ENCODE data around the gene ARL13A.
"Not testable (repeated sequence)": the region's sequence is repeated elsewhere in the genome, so short reads cannot be mapped to it uniquely, and the experiment has no call there.

ARL13A gene

GRCh38 chrX:100969408-100969807 lies at the start of gene ARL13A:
ARL13A (plus strand) TSS chrX:100969708; CDS start chrX:100973690, 3,982 bp downstream.
- DNase-seq, result no peak

GRCh38 chrX:100924375-100924774 lies 45.1 kb upstream of the ARL13A start:
- no peak for DNase-seq

- no peak for DNase-seq
These were observed 43.1 kb upstream of the ARL13A start for GRCh38 chrX:100926453-100926852.

- DNase-seq, result peak in 1 of 14 donors; percentile 11
These were observed 40.6 kb upstream of the ARL13A start, which contains the start of gene XKRX for GRCh38 chrX:100928660-100929613. XKRX (minus strand) TSS chrX:100928917; CDS start chrX:100928304, 613 bp downstream.

- DNase-seq, result no peak
These were observed 38.1 kb upstream of the ARL13A start for GRCh38 chrX:100931218-100931924.

GRCh38 chrX:100931925-100932285 lies 37.6 kb upstream of the ARL13A start:
- DNase-seq, result no peak

GRCh38 chrX:100935767-100936166 lies 33.7 kb upstream of the ARL13A start:
- no peak for DNase-seq

- DNase-seq, result no peak
These were observed 30.2 kb upstream of the ARL13A start for GRCh38 chrX:100939333-100939732.

- no peak for DNase-seq
These were observed 24.9 kb upstream of the ARL13A start for GRCh38 chrX:100944601-100945000.

- DNase-seq, result no peak
These were observed 23.1 kb upstream of the ARL13A start for GRCh38 chrX:100946299-100946927.

- DNase-seq, result no peak
These were observed 21.0 kb upstream of the ARL13A start for GRCh38 chrX:100948557-100948956.

- DNase-seq, result no peak
These were observed 6.7 kb upstream of the ARL13A start for GRCh38 chrX:100962811-100963210.

GRCh38 chrX:100964362-100964761 lies 5.1 kb upstream of the ARL13A start:
- no peak for DNase-seq

- no peak for DNase-seq
These were observed 428 bp downstream of the ARL13A start for GRCh38 chrX:100969936-100970335.

- DNase-seq, result no peak
These were observed 3.9 kb downstream of the ARL13A start for GRCh38 chrX:100973411-100973810.

- no peak for DNase-seq
These were observed 5.7 kb downstream of the ARL13A start for GRCh38 chrX:100975212-100975611.

- no peak for DNase-seq
These were observed 6.7 kb downstream of the ARL13A start for GRCh38 chrX:100976211-100976610.

- peak in 1 of 14 donors; percentile 11 for DNase-seq
These were observed 10.5 kb downstream of the ARL13A start for GRCh38 chrX:100979881-100980607.

GRCh38 chrX:100980608-100981497 lies 11.3 kb downstream of the ARL13A start:
- DNase-seq, result peak in 1 of 14 donors; percentile 58

GRCh38 chrX:100981498-100981845 lies 12.0 kb downstream of the ARL13A start:
- DNase-seq, result not testable (repeated sequence)

GRCh38 chrX:100984818-100985217 lies 15.3 kb downstream of the ARL13A start:
- DNase-seq, result no peak

Measured in C1 segment of cervical spinal cord (tissue), 14 donors.